ENCODE results near the gene PCDH12. TPM values are rescaled to one million over a fixed set of nuclear protein-coding genes. Genes with fewer than 3 reads are reported as not detected.

PCDH12 gene
- total RNA-seq, 1 experiment from 2014 or later: 0.75 TPM

- Histone ChIP-seq H3K4me1 (ENCODE audit: insufficient read depth, low read length, poor library complexity, severe bottlenecking) (no peaks in the 10 kb centered on the region), H3K27me3 (replicated peaks; ENCODE audit: insufficient read depth, low read depth, low read length, poor library complexity) (no peaks in the 10 kb centered on the region), H3K9me3 (ENCODE audit: low read depth, low read length, poor library complexity, severe bottlenecking) (no peaks in the 10 kb centered on the region), H3K36me3 (ENCODE audit: insufficient read depth, low read length, poor library complexity, severe bottlenecking) (no peaks in the 10 kb centered on the region), H3K27ac (ENCODE audit: low read depth, low read length, poor library complexity, severe bottlenecking) (no peak overlapping the region), H3K4me3 (ENCODE audit: low read depth, low read length, poor library complexity, severe bottlenecking) (peak overlapping the region; percentile 29)
- BruUV-seq (replicated peaks): no TSS peak
- no peak for DNase-seq (ENCODE audit: low spot score)
- ChIA-PET POLR2A (ENCODE audit: low non-redundant PET) (no interaction called here), CTCF (no interaction called here)
- TF ChIP-seq EZH2 (IDR thresholded peaks at IDR 0.05; ENCODE audit: borderline replicate concordance, low read depth, low read length, poor library complexity, severe bottlenecking) (no peak), CTCF (conservative IDR thresholded peaks at IDR 0.05; ENCODE audit: low read depth, low read length) (peak; percentile 34)
- intact Hi-C loops (cut with micrococcal nuclease; ENCODE audit: unreplicated experiment): no loop called here
These were observed 43.7 kb downstream of the PCDH12 start for GRCh38 chr5:141914199-141914743.

DNA sequence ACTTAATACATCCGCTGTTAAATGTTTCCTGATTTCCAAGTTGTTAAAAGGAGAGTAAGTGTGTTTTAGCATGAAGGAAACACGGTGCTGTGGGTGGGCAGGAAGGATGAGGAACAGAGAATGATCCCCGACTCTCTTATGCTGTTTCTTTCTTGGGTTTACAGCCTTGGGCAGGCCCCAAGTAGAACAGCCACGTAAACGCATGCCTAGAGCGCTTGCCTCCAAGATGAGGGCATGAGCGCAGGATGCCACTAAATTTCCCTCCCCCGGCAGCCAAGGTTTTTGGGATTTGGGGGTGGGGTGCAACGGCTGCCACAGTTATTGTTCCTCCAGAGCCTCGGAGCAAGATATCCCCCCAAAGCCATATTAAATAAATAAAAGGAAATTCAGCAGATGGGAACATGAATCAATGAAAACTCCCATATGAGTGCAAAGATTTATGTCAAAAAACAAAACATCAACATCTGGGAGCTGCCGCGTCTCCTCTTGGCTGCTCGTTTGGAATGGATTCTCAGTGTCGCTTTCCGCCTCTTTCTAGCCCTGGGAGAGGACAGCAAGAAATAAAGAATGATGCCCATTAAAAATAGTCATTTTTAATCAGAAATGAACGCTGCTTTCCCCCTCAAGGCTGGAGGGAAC is 44.3 kb downstream of the PCDH12 start:
- H3K27me3 ChIP-seq (replicated peaks; ENCODE audit: insufficient read depth, low read depth, low read length, poor library complexity): no peaks in the 10 kb centered on the region
- H3K27ac ChIP-seq (ENCODE audit: low read depth, low read length, poor library complexity, severe bottlenecking): no peak overlapping the region
- BruUV-seq (replicated peaks): no TSS peak
- no peaks in the 10 kb centered on the region for H3K36me3 ChIP-seq (ENCODE audit: insufficient read depth, low read length, poor library complexity, severe bottlenecking)
- no peaks in the 10 kb centered on the region for H3K9me3 ChIP-seq (ENCODE audit: low read depth, low read length, poor library complexity, severe bottlenecking)
- peak overlapping the region; percentile 29 for H3K4me3 ChIP-seq (ENCODE audit: low read depth, low read length, poor library complexity, severe bottlenecking)
- intact Hi-C loops (cut with micrococcal nuclease; ENCODE audit: unreplicated experiment): no loop called here
- ChIA-PET POLR2A (ENCODE audit: low non-redundant PET) (no interaction called here), CTCF (no interaction called here)
- no peak for TF ChIP-seq EZH2 (IDR thresholded peaks at IDR 0.05; ENCODE audit: borderline replicate concordance, low read depth, low read length, poor library complexity, severe bottlenecking)
- TF ChIP-seq CTCF (conservative IDR thresholded peaks at IDR 0.05; ENCODE audit: low read depth, low read length): no peak
- DNase-seq (ENCODE audit: low spot score): no peak
- H3K4me1 ChIP-seq (ENCODE audit: insufficient read depth, low read length, poor library complexity, severe bottlenecking): no peaks in the 10 kb centered on the region

DNA sequence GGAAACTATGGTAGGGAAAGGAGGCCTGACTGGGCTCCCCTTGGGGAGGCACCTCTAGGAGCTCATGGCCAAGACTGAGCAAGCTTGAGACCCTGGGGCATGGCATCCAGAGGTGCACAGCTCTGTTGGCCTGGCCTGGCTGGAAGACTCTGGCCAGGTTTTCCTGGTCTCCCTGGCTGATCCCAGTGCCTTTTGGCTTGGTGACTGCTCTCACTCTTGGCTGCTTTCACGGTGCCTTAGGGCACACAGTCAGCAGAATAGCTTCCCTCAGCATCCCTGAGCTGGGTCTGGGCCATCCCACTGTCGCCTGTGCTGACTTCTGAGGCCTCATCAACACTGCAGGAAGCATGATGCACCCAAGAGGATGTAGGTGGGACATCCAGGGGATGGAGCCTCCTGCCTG is 47.7 kb downstream of the PCDH12 start:
- intact Hi-C loops (cut with micrococcal nuclease; ENCODE audit: unreplicated experiment): no loop called here
- BruUV-seq (replicated peaks): no TSS peak
- POLR2A ChIA-PET (ENCODE audit: low non-redundant PET): no interaction called here
- Histone ChIP-seq H3K4me3 (ENCODE audit: low read depth, low read length, poor library complexity, severe bottlenecking) (no peak overlapping the region), H3K4me1 (ENCODE audit: insufficient read depth, low read length, poor library complexity, severe bottlenecking) (no peaks in the 10 kb centered on the region), H3K27me3 (replicated peaks; ENCODE audit: insufficient read depth, low read depth, low read length, poor library complexity) (no peaks in the 10 kb centered on the region), H3K36me3 (ENCODE audit: insufficient read depth, low read length, poor library complexity, severe bottlenecking) (no peaks in the 10 kb centered on the region), H3K27ac (ENCODE audit: low read depth, low read length, poor library complexity, severe bottlenecking) (no peak overlapping the region), H3K9me3 (ENCODE audit: low read depth, low read length, poor library complexity, severe bottlenecking) (no peaks in the 10 kb centered on the region)
- CTCF ChIA-PET: no interaction called here
- no peak for TF ChIP-seq EZH2 (IDR thresholded peaks at IDR 0.05; ENCODE audit: borderline replicate concordance, low read depth, low read length, poor library complexity, severe bottlenecking)
- no peak for TF ChIP-seq CTCF (conservative IDR thresholded peaks at IDR 0.05; ENCODE audit: low read depth, low read length)
- no peak for DNase-seq (ENCODE audit: low spot score)

All from A673 (cell line).